H1 (cell line): ENCODE measurements around the gene HYAL1. TPM values are rescaled to one million over a fixed set of nuclear protein-coding genes. Genes with fewer than 3 reads are reported as not detected.

Source experiments
- CTCF ChIA-PET: fragments of 300-600 bp; sonication (Branson Sonifier 250); formaldehyde crosslinking; loops from one replicate; lab custom pipeline; 2021; ENCODE audit not compliant: partially characterized antibody; lab: Charles Lee
- POLR2A ChIA-PET: fragments of 300-600 bp; sonication (Branson Sonifier 250); formaldehyde crosslinking; loops from one replicate; lab custom pipeline; 2021; ENCODE audit warnings: inconsistent platforms; ENCODE audit not compliant: partially characterized antibody; lab: Charles Lee
- DNase-seq, 2 experiments: peaks; one replicate each; pipeline versions ENCODE4 v3.0.0 to v3.0.0-alpha.2; 2010 to 2022; ENCODE audit warnings: low spot score in 2 of 2, low read depth in 1 of 2, mixed read lengths in 1 of 2
- FAIRE-seq: peaks from 2 replicates; lab custom pipeline; 2011; peaks lifted over from hg19 to GRCh38; lab: Jason Lieb, UNC
- H2AFZ ChIP-seq: 2 replicates; pipeline ENCODE4 v1.8.1; 2012; ENCODE audit warnings: low read length, inconsistent platforms
- H2AK5ac ChIP-seq: 2 replicates; pipeline ENCODE4 v1.6.1; 2013; ENCODE audit warnings: low read depth, low read length
- H2BK120ac ChIP-seq: replicated peaks from 2 replicates; pipeline ENCODE3; 2013; ENCODE audit warnings: low read depth, low read length, inconsistent platforms
- H2BK12ac ChIP-seq: 2 replicates; pipeline ENCODE4 v1.6.1; 2013; ENCODE audit warnings: low read depth, low read length
- H2BK15ac ChIP-seq: 2 replicates; pipeline ENCODE4 v1.6.1; 2013; ENCODE audit warnings: low read length
- H2BK20ac ChIP-seq: 2 replicates; pipeline ENCODE4 v1.6.1; 2013; ENCODE audit warnings: low read length
- H2BK5ac ChIP-seq: 2 replicates; pipeline ENCODE4 v1.6.1; 2013; ENCODE audit warnings: low read depth, low read length
- H3K14ac ChIP-seq: 2 replicates; pipeline ENCODE4 v1.6.1; 2013; ENCODE audit warnings: inconsistent platforms; ENCODE audit not compliant: insufficient read length
- H3K18ac ChIP-seq: 2 replicates; pipeline ENCODE4 v1.6.1; 2013; ENCODE audit warnings: low read length; ENCODE audit errors: extremely low read depth
- H3K23ac ChIP-seq: 2 replicates; pipeline ENCODE4 v1.6.1; 2013; ENCODE audit warnings: inconsistent platforms; ENCODE audit not compliant: insufficient read length
- H3K23me2 ChIP-seq: 2 replicates; pipeline ENCODE4 v1.6.1; 2013; ENCODE audit warnings: low read depth, low read length
- H3K27ac ChIP-seq: 2 replicates; pipeline ENCODE4 v1.6.1; 2011; ENCODE audit warnings: low read depth, low read length, inconsistent platforms
- H3K27me3 ChIP-seq, 4 experiments: replicated peaks in 1 of 4; 1 replicate in 1 of 4; 2 replicates in 3 of 4; pipeline versions ENCODE4 v1.6.1 to v1.8.1; 2011 to 2013; ENCODE audit warnings: low read length in 3 of 4, mild to moderate bottlenecking in 3 of 4, inconsistent platforms in 2 of 4, mixed read lengths in 2 of 4, moderate library complexity in 1 of 4; ENCODE audit not compliant: control insufficient read depth in 3 of 4, insufficient read depth in 3 of 4; ENCODE audit errors: extremely low read depth in 1 of 4
- H3K36me3 ChIP-seq, 4 experiments: 2 replicates each; pipeline versions ENCODE4 v1.6.1 to v1.8.1; 2011 to 2013; ENCODE audit warnings: mild to moderate bottlenecking in 4 of 4, low read length in 3 of 4, moderate library complexity in 2 of 4, control low read depth in 1 of 4, inconsistent platforms in 1 of 4; ENCODE audit not compliant: insufficient read depth in 4 of 4, control insufficient read depth in 2 of 4
- H3K4ac ChIP-seq: replicated peaks from 2 replicates; pipeline ENCODE3; 2013; ENCODE audit warnings: low read length, low read depth, mixed read lengths, inconsistent platforms; ENCODE audit not compliant: insufficient read length
- H3K4me1 ChIP-seq, 4 experiments: replicated peaks in 1 of 4; 1 replicate in 1 of 4; 2 replicates in 3 of 4; pipeline versions ENCODE4 v1.6.1 to v1.8.1; 2011 to 2013; ENCODE audit warnings: low read length in 3 of 4, inconsistent platforms in 2 of 4, mixed read lengths in 1 of 4; ENCODE audit not compliant: insufficient read depth in 4 of 4, control insufficient read depth in 3 of 4
- H3K4me2 ChIP-seq, 2 experiments: 2 replicates each; pipeline versions ENCODE4 v1.6.1 to v1.8.1; 2011 to 2013; ENCODE audit warnings: low read depth in 2 of 2, low read length in 2 of 2, control low read depth in 1 of 2, inconsistent platforms in 1 of 2, mild to moderate bottlenecking in 1 of 2; ENCODE audit not compliant: insufficient read depth in 1 of 2
- H3K4me3 ChIP-seq, 4 experiments: fragments of 200-600, 300-600 bp in 1 of 4; sonication (generic), shearing (Covaris generic), sonication (Bioruptor Twin) in 1 of 4; 2 replicates each; pipeline versions ENCODE4 v1.5.1 to v1.8.1; 2011 to 2016; ENCODE audit warnings: low read length in 4 of 4, low read depth in 3 of 4, control low read depth in 2 of 4, inconsistent platforms in 2 of 4, mild to moderate bottlenecking in 2 of 4, mixed read lengths in 1 of 4, moderate library complexity in 1 of 4; ENCODE audit not compliant: insufficient read depth in 2 of 4; ENCODE audit errors: extremely low read depth in 1 of 4
- H3K56ac ChIP-seq: replicated peaks from 2 replicates; pipeline ENCODE3; 2013; ENCODE audit warnings: low read depth, mild to moderate bottlenecking, mixed read lengths, low read length, inconsistent platforms; ENCODE audit not compliant: insufficient read length
- H3K79me1 ChIP-seq: 2 replicates; pipeline ENCODE4 v1.6.1; 2013; ENCODE audit warnings: low read depth, low read length, control low read depth
- H3K79me2 ChIP-seq, 2 experiments: 2 replicates each; pipeline versions ENCODE4 v1.6.1 to v1.8.1; 2012 to 2013; ENCODE audit warnings: low read length in 2 of 2, mild to moderate bottlenecking in 2 of 2, inconsistent platforms in 1 of 2; ENCODE audit not compliant: insufficient read depth in 2 of 2, control insufficient read depth in 1 of 2
- H3K9ac ChIP-seq, 4 experiments: replicated peaks in 1 of 4; 1 replicate in 1 of 4; 2 replicates in 3 of 4; pipeline versions ENCODE4 v1.6.1 to v1.8.1; 2011 to 2013; ENCODE audit warnings: low read depth in 3 of 4, low read length in 3 of 4, control low read depth in 2 of 4, mild to moderate bottlenecking in 2 of 4, moderate library complexity in 2 of 4, inconsistent platforms in 1 of 4; ENCODE audit errors: extremely low read depth in 1 of 4
- H3K9me3 ChIP-seq, 2 experiments: 2 replicates each; pipeline versions ENCODE4 v1.6.1 to v1.8.1; 2012 to 2013; ENCODE audit warnings: mild to moderate bottlenecking in 2 of 2, moderate library complexity in 2 of 2, control low read depth in 1 of 2, inconsistent platforms in 1 of 2, low read depth in 1 of 2, low read length in 1 of 2, mixed read lengths in 1 of 2; ENCODE audit not compliant: insufficient read depth in 2 of 2
- H4K20me1 ChIP-seq, 2 experiments: replicated peaks in 1 of 2; 2 replicates each; pipeline versions ENCODE3 to v1.8.1; 2011 to 2013; ENCODE audit warnings: inconsistent platforms in 2 of 2, low read length in 2 of 2, mild to moderate bottlenecking in 1 of 2; ENCODE audit not compliant: insufficient read depth in 2 of 2, control insufficient read depth in 1 of 2
- H4K5ac ChIP-seq: 2 replicates; pipeline ENCODE4 v1.6.1; 2013; ENCODE audit warnings: low read length, low read depth, mixed read lengths, inconsistent platforms; ENCODE audit not compliant: insufficient read length
- H4K8ac ChIP-seq: 2 replicates; pipeline ENCODE4 v1.8.0; 2013; ENCODE audit warnings: mild to moderate bottlenecking, moderate library complexity, low read length, inconsistent platforms; ENCODE audit not compliant: insufficient read depth; ENCODE audit errors: extremely low read depth
- H4K91ac ChIP-seq: replicated peaks from 2 replicates; pipeline ENCODE3; 2013; ENCODE audit warnings: low read length, mixed read lengths, inconsistent platforms; ENCODE audit not compliant: insufficient read length
- BACH1 ChIP-seq: IDR thresholded peaks from 2 replicates; pipeline ENCODE4 v1.6.1; 2012; ENCODE audit warnings: low read length, improper control_type of control experiment
- GTF2F1 ChIP-seq: IDR thresholded peaks from 2 replicates; pipeline ENCODE4 v1.6.1; 2012; ENCODE audit warnings: low read depth, low read length, improper control_type of control experiment, borderline replicate concordance
- YY1 ChIP-seq: IDR thresholded peaks from 2 replicates; pipeline ENCODE4 v1.6.1; 2011; ENCODE audit warnings: low read depth, mild to moderate bottlenecking, low read length
- WGBS, 2 experiments: shearing (Covaris generic) in 1 of 2; methylation state at CpG; one replicate each; pipeline versions ENCODE4 v1.1.6 to v1.1.7; 2013 to 2015; ENCODE audit warnings: low lambda C conversion rate in 2 of 2, mixed read lengths in 2 of 2, inconsistent platforms in 1 of 2, low coverage in 1 of 2, missing lambda C conversion rate in 1 of 2; ENCODE audit not compliant: insufficient replicate concordance in 2 of 2, insufficient coverage in 1 of 2, insufficient read length in 1 of 2; ENCODE audit errors: extremely low coverage in 1 of 2, missing lambda C conversion rate in 1 of 2; 5-methylcytosine and 5-hydroxymethylcytosine counted together
- polyA plus RNA-seq, 7 experiments: library from polyadenylated mRNA; depleted of rRNA in 3 of 7; stranded (reverse) in 5 of 7; unstranded in 2 of 7; fragments of >200 nt in 5 of 7; fragments of 200-250 nt in 2 of 7; gene quantifications; 1 replicate in 5 of 7; 2 replicates in 1 of 7; 4 replicates in 1 of 7; pipeline versions ENCODE4 v1.2.1 to v1.2.3, GENCODE V29; 2011 to 2013; ENCODE audit warnings: missing spikeins in 2 of 7, mixed read lengths in 2 of 7
- total RNA-seq: library from RNA; stranded (reverse); fragmentation: NEBNext Ultra II Directional; extraction: Animal tissue kit (Norgen Biotek cat#: 25700); gene quantifications from 2 replicates; pipeline ENCODE4 v1.2.1, GENCODE V29; 2021

HYAL1 gene
- total and polyA plus RNA-seq, 2 of the 8 experiments (the other 6 are each of a cell fraction or from before 2014, with no cell fraction given), result 2.0 to 5.4 TPM

- DNase-seq, result no peak
- H3K23ac ChIP-seq, result no peak overlapping the region
- H3K79me2 ChIP-seq, result no peaks in the 10 kb centered on the region
- H4K8ac ChIP-seq, result no peak overlapping the region
- H3K4me1 ChIP-seq, result peaks cover 0 to 14% (median 12%) of the 10 kb centered on the region in 4 experiments; a peak in 6 of 7 replicates
- H3K36me3 ChIP-seq, result peaks cover 15 to 26% (median 21%) of the 10 kb centered on the region in 4 experiments; a peak in 7 of 8 replicates
- no peak overlapping the region for H3K27ac ChIP-seq
- FAIRE-seq, result no peak
- no peaks in the 10 kb centered on the region for H3K27me3 ChIP-seq
- no peak overlapping the region for H3K9ac ChIP-seq
- H3K9me3 ChIP-seq, result no peaks in the 10 kb centered on the region
- H2BK20ac ChIP-seq, result no peak overlapping the region
- H4K5ac ChIP-seq, result no peak overlapping the region
- no peak overlapping the region for H2AK5ac ChIP-seq
- H3K18ac ChIP-seq, result no peak overlapping the region
- H2BK12ac ChIP-seq, result no peak overlapping the region
- peaks cover 6% of the 10 kb centered on the region; the same call in 1 of the 2 replicates for H3K79me1 ChIP-seq
- H3K4me3 ChIP-seq, result no peak overlapping the region
- no peak overlapping the region for H2AFZ ChIP-seq
- no peak overlapping the region for H2BK5ac ChIP-seq
- WGBS, 2 experiments, result 83% methylated on average over 17 of the region's 17 CpGs; no CpG with 5 or more reads in 1 of the 2 experiments
- no peak overlapping the region for H3K4ac ChIP-seq
- ChIA-PET POLR2A (interaction anchor here (0.7 to 4.3 kb wide), 8 partner anchors 8 to 64 kb away, joined by 3 to 22 read pairs (median 4); partner anchors contain the start of gene GNAI2), CTCF (interaction anchor here (0.6 to 53.5 kb wide), 10 partner anchors 9 to 920 kb away, joined by 3 to 2149 read pairs (median 66); partner anchors contain the start of genes GNAI2, GNAT1, LSMEM2 and SEMA3B)
- peaks cover 2 to 12% of the 10 kb centered on the region in 2 experiments for H4K20me1 ChIP-seq
- H3K4me2 ChIP-seq, result no peak overlapping the region
- no peaks in the 10 kb centered on the region for H3K23me2 ChIP-seq
- no peak overlapping the region for H4K91ac ChIP-seq
- H3K56ac ChIP-seq, result no peak overlapping the region
- no peak overlapping the region for H3K14ac ChIP-seq
- no peak overlapping the region for H2BK15ac ChIP-seq
- no peak overlapping the region for H2BK120ac ChIP-seq
- TF ChIP-seq BACH1 (no peak), YY1 (no peak), GTF2F1 (no peak)
Observed at GRCh38 chr3:50258029-50258680, 45.2 kb downstream of the HYAL1 start.
